Measurements from ENCODE around the gene PLCG2.
"Not testable (repeated sequence)": the region's sequence is repeated elsewhere in the genome, so short reads cannot be mapped to it uniquely, and the experiment has no call there.

The PLCG2 gene

GRCh38 chr16:81921085-81921814 is 142.2 kb downstream of the PLCG2 start:
- DNase-seq, result no peak

- no peak for DNase-seq
These were observed 142.9 kb downstream of the PLCG2 start for GRCh38 chr16:81921843-81922584.

- no peak for DNase-seq
These were observed 144.2 kb downstream of the PLCG2 start for GRCh38 chr16:81923296-81923695.

- DNase-seq, result no peak
These were observed 145.9 kb downstream of the PLCG2 start for GRCh38 chr16:81925016-81925415.

GRCh38 chr16:81926036-81926435 is 146.9 kb downstream of the PLCG2 start:
- DNase-seq, result no peak

- DNase-seq, result no peak
These were observed 148.6 kb downstream of the PLCG2 start for GRCh38 chr16:81927561-81928185.

- no peak for DNase-seq
These were observed 149.3 kb downstream of the PLCG2 start for GRCh38 chr16:81928271-81928918.

- peak; percentile 23 for DNase-seq
These were observed 149.9 kb downstream of the PLCG2 start for GRCh38 chr16:81928975-81929374.

GRCh38 chr16:81929841-81930240 is 150.8 kb downstream of the PLCG2 start:
- no peak for DNase-seq

GRCh38 chr16:81931927-81932326 is 152.8 kb downstream of the PLCG2 start:
- DNase-seq, result no peak

GRCh38 chr16:81932668-81933067 is 153.6 kb downstream of the PLCG2 start:
- no peak for DNase-seq

- no peak for DNase-seq
These were observed 154.3 kb downstream of the PLCG2 start for GRCh38 chr16:81933361-81933760.

GRCh38 chr16:81934711-81935110 is 155.6 kb downstream of the PLCG2 start:
- DNase-seq, result not testable (repeated sequence)

GRCh38 chr16:81936209-81937000 is 157.3 kb downstream of the PLCG2 start:
- DNase-seq, result no peak

GRCh38 chr16:81937305-81938038 is 158.4 kb downstream of the PLCG2 start:
- no peak for DNase-seq

GRCh38 chr16:81938326-81939163 is 159.5 kb downstream of the PLCG2 start:
- no peak for DNase-seq

GRCh38 chr16:81939164-81940056 is 160.3 kb downstream of the PLCG2 start:
- no peak for DNase-seq

- DNase-seq, result peak; percentile 16
These were observed 161.9 kb downstream of the PLCG2 start for GRCh38 chr16:81940781-81941560.

Measured in activated CD4-positive, alpha-beta T cell treated with anti-CD3 and anti-CD28 coated beads, Interleukin-2, Interleukin-6, amounts not matched to agents 100 ng/mL and 50 ng/mL, durations not matched to agents 16 hours and 8 hours (primary cell).